Measurements from ENCODE around the gene KDM4B. TPM values are rescaled to one million over a fixed set of nuclear protein-coding genes. Genes with fewer than 3 reads are reported as not detected.

KDM4B gene
- total RNA-seq, 1 donor from 2014 or later, result 34.1 TPM

- no peak for DNase-seq
- Histone ChIP-seq H3K4me3 (no peak overlapping the region), H3K27ac (replicated peaks) (no peak overlapping the region), H3K4me1 (peaks cover 11% of the 10 kb centered on the region), H3K9me3 (replicated peaks) (no peaks in the 10 kb centered on the region), H3K27me3 (ENCODE audit: low read depth) (no peaks in the 10 kb centered on the region), H3K36me3 (no peaks in the 10 kb centered on the region)
- intact Hi-C loops (cut with micrococcal nuclease), result no loop called here
- no peak for TF ChIP-seq CTCF (IDR thresholded peaks at IDR 0.05; ENCODE audit: borderline replicate concordance)
Measured at GRCh38 chr19:4965061-4965460, 3.9 kb upstream of the KDM4B start.

DNA sequence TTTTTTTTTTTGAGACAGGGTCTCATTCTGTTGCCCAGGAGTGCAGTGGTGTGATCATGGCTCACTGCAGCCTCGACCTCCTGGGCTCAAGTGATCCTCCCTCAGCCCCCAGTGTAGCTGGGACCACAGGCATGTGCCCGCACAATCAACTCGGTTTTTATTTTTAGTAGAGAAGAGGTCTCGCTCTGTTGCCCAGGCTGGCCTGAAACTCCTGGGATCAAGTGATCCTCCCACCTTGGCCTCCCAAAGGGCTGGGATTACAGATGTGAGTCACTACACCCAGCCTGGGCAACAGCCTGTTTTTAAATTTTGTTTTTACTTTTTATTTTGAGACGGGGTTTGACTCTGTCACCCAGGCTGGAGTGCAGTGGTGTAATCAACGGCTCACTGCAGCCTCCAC is 2.3 kb upstream of the KDM4B start:
- Histone ChIP-seq H3K36me3 (no peaks in the 10 kb centered on the region), H3K9me3 (replicated peaks) (no peaks in the 10 kb centered on the region), H3K27me3 (ENCODE audit: low read depth) (no peaks in the 10 kb centered on the region), H3K27ac (replicated peaks) (no peak overlapping the region), H3K4me3 (no peak overlapping the region), H3K4me1 (peaks cover 26% of the 10 kb centered on the region)
- intact Hi-C loops (cut with micrococcal nuclease), result no loop called here
- no peak for DNase-seq
- TF ChIP-seq CTCF (IDR thresholded peaks at IDR 0.05; ENCODE audit: borderline replicate concordance), result no peak

DNA sequence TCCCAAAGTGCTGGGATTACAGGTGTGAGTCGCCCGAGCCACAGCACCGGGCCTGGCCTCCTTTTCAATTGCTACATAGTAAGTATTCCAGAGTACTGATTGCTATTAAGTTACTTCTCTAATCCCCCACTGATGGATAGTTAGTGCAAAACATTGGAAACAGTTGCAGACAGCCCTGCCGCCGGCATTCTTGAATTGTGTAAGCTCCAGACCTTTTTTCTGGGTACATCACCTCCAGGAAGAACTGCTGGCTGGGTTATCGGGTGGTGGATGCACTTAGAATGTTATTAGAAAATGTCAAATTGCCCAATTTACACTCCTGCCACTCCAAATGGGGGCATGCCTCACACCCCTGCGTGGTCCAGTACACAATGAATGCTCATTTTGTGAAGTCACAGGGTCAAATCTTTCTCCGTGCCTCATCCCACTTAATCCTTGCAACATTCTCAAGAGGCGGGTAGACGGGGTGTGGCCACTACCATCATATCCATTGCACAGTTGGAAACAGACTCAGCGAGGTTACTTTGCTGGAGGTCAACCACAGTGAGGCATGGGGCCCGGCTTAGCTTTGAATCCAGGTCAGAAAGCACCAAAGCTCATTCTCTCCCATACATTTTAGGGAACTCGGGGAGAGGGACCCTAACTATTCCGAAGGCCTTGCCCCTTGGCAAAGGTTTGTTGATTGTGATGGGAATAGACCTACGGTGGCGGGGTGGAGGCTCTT is 1.0 kb upstream of the KDM4B start:
- intact Hi-C loops (cut with micrococcal nuclease), result no loop called here
- Histone ChIP-seq H3K4me3 (peak overlapping the region; percentile 58), H3K4me1 (peaks cover 39% of the 10 kb centered on the region), H3K27me3 (ENCODE audit: low read depth) (no peaks in the 10 kb centered on the region), H3K36me3 (no peaks in the 10 kb centered on the region), H3K27ac (replicated peaks) (peak overlapping the region; percentile 81), H3K9me3 (replicated peaks) (no peaks in the 10 kb centered on the region)
- DNase-seq, result no peak
- no peak for TF ChIP-seq CTCF (IDR thresholded peaks at IDR 0.05; ENCODE audit: borderline replicate concordance)

- no peak for DNase-seq
- Histone ChIP-seq H3K27me3 (ENCODE audit: low read depth) (no peaks in the 10 kb centered on the region), H3K4me1 (peaks cover 52% of the 10 kb centered on the region), H3K4me3 (peak overlapping the region; percentile 79), H3K9me3 (replicated peaks) (no peaks in the 10 kb centered on the region), H3K27ac (replicated peaks) (peak overlapping the region; percentile 88), H3K36me3 (no peaks in the 10 kb centered on the region)
- no peak for TF ChIP-seq CTCF (IDR thresholded peaks at IDR 0.05; ENCODE audit: borderline replicate concordance)
- intact Hi-C loops (cut with micrococcal nuclease), result no loop called here
Measured at GRCh38 chr19:4969292-4969771, 419 bp downstream of the KDM4B start.

DNA sequence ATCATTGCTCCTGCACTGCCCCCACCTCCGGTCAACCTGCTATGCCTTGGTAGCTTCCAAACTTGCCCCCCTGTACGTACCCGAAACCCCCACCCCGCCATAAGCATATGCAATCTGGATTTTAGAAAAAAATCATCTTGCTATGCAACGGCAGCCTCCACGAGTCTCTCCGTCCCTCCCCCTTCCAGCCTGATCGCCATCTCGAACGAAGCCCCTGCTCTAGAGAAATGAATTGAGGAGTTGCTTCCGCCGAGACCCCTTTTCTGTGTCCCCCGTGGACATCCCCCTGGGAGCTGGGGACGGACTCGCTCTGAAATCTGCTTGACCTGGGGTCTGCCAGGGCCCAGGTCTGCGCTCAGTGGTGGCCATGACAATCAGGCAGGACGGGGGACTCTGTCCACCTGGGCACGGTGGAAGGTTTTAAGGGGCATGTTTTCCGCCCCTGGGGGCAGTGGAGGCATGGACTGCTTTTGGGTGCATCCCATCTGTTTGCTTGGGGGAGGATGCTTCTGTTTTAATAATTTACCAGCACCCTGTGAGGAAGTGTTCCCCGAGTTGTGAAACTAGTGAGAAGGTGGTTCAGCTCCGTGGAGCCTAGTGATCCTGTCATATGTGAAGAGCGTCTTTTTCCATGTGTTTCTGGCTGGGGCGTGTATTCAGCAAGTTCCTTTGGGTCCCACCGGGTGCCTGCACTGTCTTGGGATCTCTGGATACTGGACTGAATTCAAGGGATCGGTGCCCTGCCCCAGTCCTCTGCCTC is 1.0 kb downstream of the KDM4B start:
- TF ChIP-seq CTCF (IDR thresholded peaks at IDR 0.05; ENCODE audit: borderline replicate concordance), result no peak
- intact Hi-C loops (cut with micrococcal nuclease), result no loop called here
- Histone ChIP-seq H3K27ac (replicated peaks) (peak overlapping the region; percentile 88), H3K4me1 (peaks cover 58% of the 10 kb centered on the region), H3K36me3 (no peaks in the 10 kb centered on the region), H3K27me3 (ENCODE audit: low read depth) (no peaks in the 10 kb centered on the region), H3K4me3 (peak overlapping the region; percentile 79), H3K9me3 (replicated peaks) (no peaks in the 10 kb centered on the region)
- no peak for DNase-seq

All from left ventricle myocardium inferior (tissue), 1 donor.